K562 (cell line): ENCODE data around the gene DCN.

Experiments
- ETS2 ChIP-seq: IDR thresholded peaks from 2 replicates; pipeline ENCODE4 v1.6.1; 2016; ENCODE audit warnings: borderline replicate concordance, missing genetic modification characterization, mild to moderate bottlenecking, moderate library complexity, missing compliant biosample characterization; ENCODE audit not compliant: poor library complexity, severe bottlenecking
- EZH2 ChIP-seq: IDR thresholded peaks from 2 replicates; pipeline ENCODE4 v1.6.1; 2012; ENCODE audit warnings: low read depth, mild to moderate bottlenecking, inconsistent platforms, low read length, borderline replicate concordance
- GATAD2A ChIP-seq: fragments of 450-650 bp; IDR thresholded peaks from 2 replicates; pipeline ENCODE4 v1.6.1; 2017
- JUNB ChIP-seq: fragments of 450-650 bp; formaldehyde crosslinking; conservative IDR thresholded peaks from 2 replicates; pipeline ENCODE4 v1.4.0; 2020; ENCODE audit warnings: mild to moderate bottlenecking
- NR2F6 ChIP-seq: fragments of 450-650 bp; formaldehyde crosslinking; IDR thresholded peaks from 2 replicates; pipeline ENCODE4 v1.4.0; 2020; ENCODE audit warnings: mild to moderate bottlenecking
- PKNOX1 ChIP-seq: fragments of 450-650 bp; IDR thresholded peaks from 2 replicates; pipeline ENCODE4 v1.6.1; 2016
- POLR2AphosphoS5 ChIP-seq: IDR thresholded peaks from 2 replicates; pipeline ENCODE4 v1.6.1; 2011; ENCODE audit warnings: mild to moderate bottlenecking, low read depth, low read length, moderate library complexity; ENCODE audit not compliant: control insufficient read depth, insufficient read depth
- SMC3 ChIP-seq: conservative IDR thresholded peaks from 2 replicates; pipeline ENCODE4 v1.6.1; 2011; ENCODE audit warnings: low read depth, low read length, improper control_type of control experiment; ENCODE audit not compliant: insufficient read depth
- YY1 ChIP-seq, 3 experiments: IDR thresholded peaks; 2 replicates each; pipeline ENCODE4 v1.6.1; 2011; ENCODE audit warnings: low read length in 2 of 3, mild to moderate bottlenecking in 2 of 3, moderate library complexity in 2 of 3, borderline replicate concordance in 1 of 3, control low read depth in 1 of 3, low read depth in 1 of 3; ENCODE audit not compliant: insufficient read depth in 3 of 3, insufficient replicate concordance in 2 of 3, control insufficient read depth in 1 of 3, insufficient read length in 1 of 3; ENCODE audit errors: extremely low read depth in 1 of 3
- ZBTB7A ChIP-seq: IDR thresholded peaks from 2 replicates; pipeline ENCODE4 v1.6.1; 2011; ENCODE audit warnings: low read depth, mild to moderate bottlenecking, low read length, moderate library complexity, borderline replicate concordance; ENCODE audit not compliant: control insufficient read depth
- ZNF133 ChIP-seq: fragments of 250-450 bp; sonication (Bioruptor Pico); IDR thresholded peaks from 2 replicates; pipeline ENCODE4 v1.4.0; 2020; ENCODE audit warnings: mild to moderate bottlenecking
- TF ChIP-seq, protein P1 (sequence below), 3 experiments: IDR thresholded peaks in 2 of 3; conservative IDR thresholded peaks in 1 of 3; 2 replicates each; pipeline ENCODE4 v1.5.1; 2011 to 2012; ENCODE audit warnings: low read length in 3 of 3, mild to moderate bottlenecking in 3 of 3, control low read depth in 2 of 3, improper control_type of control experiment in 1 of 3, inconsistent platforms in 1 of 3, low read depth in 1 of 3, mixed read lengths in 1 of 3, moderate library complexity in 1 of 3; ENCODE audit not compliant: insufficient read depth in 2 of 3

GRCh38 chr12:91176358-91176757 is 6.3 kb downstream of the DCN start:
- TF ChIP-seq ETS2, result no peak
- no peak for TF ChIP-seq SMC3
- TF ChIP-seq ZBTB7A, result no peak
- no peak for TF ChIP-seq YY1 (IDR thresholded peaks at IDR 0.05; ENCODE audit: borderline replicate concordance in 1 of 3, control insufficient read depth in 1 of 3, extremely low read depth in 1 of 3, insufficient read depth in 3 of 3, insufficient read length in 1 of 3, insufficient replicate concordance in 2 of 3, low read depth in 1 of 3, low read length in 2 of 3)
- no peak for TF ChIP-seq NR2F6 (CRISPR knock-in tag)
- TF ChIP-seq, protein P1, sequence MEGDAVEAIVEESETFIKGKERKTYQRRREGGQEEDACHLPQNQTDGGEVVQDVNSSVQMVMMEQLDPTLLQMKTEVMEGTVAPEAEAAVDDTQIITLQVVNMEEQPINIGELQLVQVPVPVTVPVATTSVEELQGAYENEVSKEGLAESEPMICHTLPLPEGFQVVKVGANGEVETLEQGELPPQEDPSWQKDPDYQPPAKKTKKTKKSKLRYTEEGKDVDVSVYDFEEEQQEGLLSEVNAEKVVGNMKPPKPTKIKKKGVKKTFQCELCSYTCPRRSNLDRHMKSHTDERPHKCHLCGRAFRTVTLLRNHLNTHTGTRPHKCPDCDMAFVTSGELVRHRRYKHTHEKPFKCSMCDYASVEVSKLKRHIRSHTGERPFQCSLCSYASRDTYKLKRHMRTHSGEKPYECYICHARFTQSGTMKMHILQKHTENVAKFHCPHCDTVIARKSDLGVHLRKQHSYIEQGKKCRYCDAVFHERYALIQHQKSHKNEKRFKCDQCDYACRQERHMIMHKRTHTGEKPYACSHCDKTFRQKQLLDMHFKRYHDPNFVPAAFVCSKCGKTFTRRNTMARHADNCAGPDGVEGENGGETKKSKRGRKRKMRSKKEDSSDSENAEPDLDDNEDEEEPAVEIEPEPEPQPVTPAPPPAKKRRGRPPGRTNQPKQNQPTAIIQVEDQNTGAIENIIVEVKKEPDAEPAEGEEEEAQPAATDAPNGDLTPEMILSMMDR (IDR thresholded peaks at IDR 0.05 in 2 of 3, conservative IDR thresholded peaks at IDR 0.05 in 1 of 3; ENCODE audit: insufficient read depth in 2 of 3, low read depth in 1 of 3, low read length in 3 of 3), result no peak
- no peak for TF ChIP-seq GATAD2A
- TF ChIP-seq PKNOX1, result no peak
- TF ChIP-seq ZNF133, result no peak
- TF ChIP-seq EZH2, result no peak
- TF ChIP-seq JUNB (CRISPR knock-in tag), result no peak
- no peak for TF ChIP-seq POLR2AphosphoS5
